Smooth muscle cell (in vitro differentiated cells): ENCODE measurements around the gene PDGFRB. TPM values are rescaled to one million over a fixed set of nuclear protein-coding genes. Genes with fewer than 3 reads are reported as not detected.

Experiments
- DNase-seq: peaks from one replicate; lab custom pipeline; 2025; ENCODE audit not compliant: unreplicated experiment; lab: John Stamatoyannopoulos, UW
- H2AFZ ChIP-seq: fragments of 200-600 bp; sonication (generic); 2 replicates; pipeline ENCODE4 v1.6.0; 2016; ENCODE audit warnings: antibody characterized with exemption, low read depth, mild to moderate bottlenecking
- H3F3A ChIP-seq: fragments of 200-600 bp; sonication (generic); 2 replicates; pipeline ENCODE4 v1.6.0; 2017; ENCODE audit warnings: antibody characterized with exemption, low read depth
- H3K27ac ChIP-seq: fragments of 200-600 bp; sonication (generic); 2 replicates; pipeline ENCODE4 v1.5.1; 2016; ENCODE audit warnings: low read depth, mild to moderate bottlenecking
- H3K27me3 ChIP-seq: fragments of 200-600 bp; sonication (generic); 2 replicates; pipeline ENCODE4 v1.6.1; 2016; ENCODE audit warnings: low read depth, mild to moderate bottlenecking
- H3K36me3 ChIP-seq: fragments of 200-600 bp; sonication (generic); 2 replicates; pipeline ENCODE4 v1.5.1; 2016; ENCODE audit warnings: low read depth
- H3K4me1 ChIP-seq: fragments of 200-600 bp; sonication (generic); 2 replicates; pipeline ENCODE4 v1.5.1; 2016; ENCODE audit warnings: low read depth
- H3K4me2 ChIP-seq: fragments of 200-600 bp; sonication (generic); 2 replicates; pipeline ENCODE4 v1.6.0; 2016; ENCODE audit warnings: mild to moderate bottlenecking
- H3K4me3 ChIP-seq: fragments of 200-600 bp; sonication (generic); 2 replicates; pipeline ENCODE4 v1.5.1; 2016; ENCODE audit warnings: mild to moderate bottlenecking
- H3K79me2 ChIP-seq: fragments of 200-600 bp; sonication (generic); 2 replicates; pipeline ENCODE4 v1.6.0; 2016; ENCODE audit warnings: low read depth, mild to moderate bottlenecking
- H3K9ac ChIP-seq: fragments of 200-600 bp; sonication (generic); 2 replicates; pipeline ENCODE4 v1.6.0; 2016; ENCODE audit warnings: low read depth
- H3K9me3 ChIP-seq: fragments of 200-600 bp; sonication (generic); replicated peaks from 2 replicates; pipeline ENCODE4 v1.5.1; 2016; ENCODE audit warnings: low read depth
- H4K20me1 ChIP-seq: fragments of 200-600 bp; sonication (generic); 2 replicates; pipeline ENCODE4 v1.6.0; 2016; ENCODE audit warnings: low read depth
- CTCF ChIP-seq: fragments of 200-600 bp; sonication (generic); IDR thresholded peaks from 2 replicates; pipeline ENCODE4 v1.5.1; 2017; ENCODE audit warnings: borderline replicate concordance, mild to moderate bottlenecking, antibody characterized with exemption; ENCODE audit not compliant: insufficient read depth, poor library complexity, severe bottlenecking
- WGBS: methylation state at CpG from one replicate; pipeline ENCODE4 v1.1.7; 2016; ENCODE audit warnings: low lambda C conversion rate; 5-methylcytosine and 5-hydroxymethylcytosine counted together
- polyA plus RNA-seq: library from polyadenylated mRNA; unstranded; fragments of >200 nt; fragmentation: Nextera tagmentation; extraction: Ambion mirVana; gene quantifications from 2 replicates; pipeline ENCODE4 v1.2.1, GENCODE V29; 2016
- total RNA-seq: library from RNA; depleted of rRNA; stranded (reverse); fragments of >200 nt; gene quantifications from 2 replicates; pipeline ENCODE4 v1.2.3, GENCODE V29; 2014

Gene PDGFRB
- total and polyA plus RNA-seq, 2 experiments from 2014 or later = 370 to 522 TPM

- H3K79me2 ChIP-seq = no peaks in the 10 kb centered on the region
- TF ChIP-seq CTCF = no peak
- H3F3A ChIP-seq = peaks cover 57% of the 10 kb centered on the region
- no peak for DNase-seq
- no peak overlapping the region for H3K4me3 ChIP-seq
- H2AFZ ChIP-seq = no peak overlapping the region
- H3K27me3 ChIP-seq = no peaks in the 10 kb centered on the region
- H3K27ac ChIP-seq = peak overlapping the region; percentile 38
- H3K4me1 ChIP-seq = no peaks in the 10 kb centered on the region
- no peaks in the 10 kb centered on the region for H4K20me1 ChIP-seq
- H3K9me3 ChIP-seq = no peaks in the 10 kb centered on the region
- H3K4me2 ChIP-seq = no peak overlapping the region
- H3K36me3 ChIP-seq = no peaks in the 10 kb centered on the region
- no peak overlapping the region for H3K9ac ChIP-seq
- 98% methylated on average over 14 of the region's 14 CpGs for WGBS
Measured at GRCh38 chr5:150121448-150122157, 34.0 kb downstream of the PDGFRB start.

- Histone ChIP-seq H3K9me3 (no peaks in the 10 kb centered on the region), H2AFZ (no peak overlapping the region), H3K79me2 (no peaks in the 10 kb centered on the region), H3K27ac (peak overlapping the region; percentile 38), H3K9ac (no peak overlapping the region), H3K36me3 (no peaks in the 10 kb centered on the region), H3K4me3 (no peak overlapping the region), H4K20me1 (no peaks in the 10 kb centered on the region), H3K27me3 (no peaks in the 10 kb centered on the region), H3K4me1 (no peaks in the 10 kb centered on the region), H3K4me2 (no peak overlapping the region), H3F3A (peaks cover 62% of the 10 kb centered on the region)
- DNase-seq = no peak
- no peak for TF ChIP-seq CTCF
- 91% methylated on average over 19 of the region's 19 CpGs for WGBS
Measured at GRCh38 chr5:150120617-150121447, 34.8 kb downstream of the PDGFRB start.

- H3K9me3 ChIP-seq = no peaks in the 10 kb centered on the region
- H4K20me1 ChIP-seq = no peaks in the 10 kb centered on the region
- H3F3A ChIP-seq = peaks cover 70% of the 10 kb centered on the region
- no peak overlapping the region for H3K4me3 ChIP-seq
- 96% methylated on average over 3 of the region's 3 CpGs for WGBS
- TF ChIP-seq CTCF = no peak
- no peaks in the 10 kb centered on the region for H3K4me1 ChIP-seq
- H3K27ac ChIP-seq = peak overlapping the region; percentile 38
- no peak overlapping the region for H2AFZ ChIP-seq
- no peaks in the 10 kb centered on the region for H3K79me2 ChIP-seq
- DNase-seq = no peak
- H3K4me2 ChIP-seq = no peak overlapping the region
- H3K36me3 ChIP-seq = no peaks in the 10 kb centered on the region
- H3K27me3 ChIP-seq = no peaks in the 10 kb centered on the region
- no peak overlapping the region for H3K9ac ChIP-seq
Measured at GRCh38 chr5:150120062-150120441, 35.6 kb downstream of the PDGFRB start.
